Calu3 (cell line): ENCODE results near the gene STMND1. TPM values are rescaled to one million over a fixed set of nuclear protein-coding genes. Genes with fewer than 3 reads are reported as not detected.

Experiments
- BruUV-seq: library from RNA; stranded (reverse); fragments of 400-500 nt; replicated peaks from 2 replicates; lab custom pipeline; 2021; lab: Mats Ljungman, UMichigan
- CTCF ChIA-PET: fragments of 300-600 bp; sonication (Branson Sonifier 250); formaldehyde crosslinking; loops from one replicate; lab custom pipeline; 2022; ENCODE audit warnings: antibody characterized with exemption; lab: Charles Lee
- DNase-seq: peaks from one replicate; pipeline ENCODE4 v3.0.0; 2022
- H3K27ac Mint-ChIP-seq: one replicate; pipeline ENCODE4 v1.8.0; 2022; ENCODE audit warnings: mixed read lengths; ENCODE audit not compliant: unreplicated experiment
- H3K27me3 Mint-ChIP-seq: one replicate; pipeline ENCODE4 v1.8.0; 2022; ENCODE audit warnings: mixed read lengths; ENCODE audit not compliant: unreplicated experiment
- H3K36me3 Mint-ChIP-seq: one replicate; pipeline ENCODE4 v1.8.0; 2022; ENCODE audit warnings: mild to moderate bottlenecking, moderate library complexity, mixed read lengths; ENCODE audit not compliant: insufficient read depth, unreplicated experiment
- H3K4me1 Mint-ChIP-seq: one replicate; pipeline ENCODE4 v1.8.0; 2022; ENCODE audit warnings: mild to moderate bottlenecking, low read depth, mixed read lengths; ENCODE audit not compliant: unreplicated experiment
- H3K4me3 Mint-ChIP-seq: one replicate; pipeline ENCODE4 v1.8.0; 2022; ENCODE audit warnings: mild to moderate bottlenecking, low read depth, moderate library complexity, mixed read lengths; ENCODE audit not compliant: unreplicated experiment
- H3K9me3 Mint-ChIP-seq: one replicate; pipeline ENCODE4 v1.8.0; 2022; ENCODE audit warnings: low read depth, mixed read lengths; ENCODE audit not compliant: unreplicated experiment
- CTCF ChIP-seq: fragments of 200-600 bp; IDR thresholded peaks from one replicate; pipeline ENCODE4 v1.8.0; 2022; ENCODE audit warnings: antibody characterized with exemption; ENCODE audit not compliant: unreplicated experiment
- intact Hi-C: fragments of 100-400 bp; cut with micrococcal nuclease; formaldehyde crosslinking; loops from one replicate; pipeline ENCODE4 v1.10.0; 2022; ENCODE audit not compliant: unreplicated experiment
- total RNA-seq: library from RNA; stranded (reverse); gene quantifications from 2 replicates; pipeline ENCODE4 v1.2.3, GENCODE V29; 2022

The STMND1 gene
- total RNA-seq, 1 experiment from 2014 or later: 0.68 TPM

- Mint-ChIP-seq H3K4me1 (no peaks in the 10 kb centered on the region), H3K4me3 (no peak overlapping the region), H3K27ac (no peak overlapping the region), H3K9me3 (peaks cover 2% of the 10 kb centered on the region), H3K27me3 (no peaks in the 10 kb centered on the region), H3K36me3 (no peaks in the 10 kb centered on the region)
- no TSS peak for BruUV-seq
- TF ChIP-seq CTCF: no peak
- CTCF ChIA-PET: no interaction called here
- no peak for DNase-seq
- intact Hi-C loops: no loop called here
These were observed 48.2 kb downstream of the STMND1 start for GRCh38 chr6:17150096-17150495.

- no peak for TF ChIP-seq CTCF
- peaks cover 2% of the 10 kb centered on the region for H3K9me3 Mint-ChIP-seq
- H3K4me3 Mint-ChIP-seq: no peak overlapping the region
- no peaks in the 10 kb centered on the region for H3K27me3 Mint-ChIP-seq
- CTCF ChIA-PET: no interaction called here
- H3K27ac Mint-ChIP-seq: no peak overlapping the region
- no peaks in the 10 kb centered on the region for H3K36me3 Mint-ChIP-seq
- DNase-seq: no peak
- H3K4me1 Mint-ChIP-seq: no peaks in the 10 kb centered on the region
- no TSS peak for BruUV-seq
- intact Hi-C loops: no loop called here
These were observed 50.0 kb downstream of the STMND1 start for GRCh38 chr6:17151888-17152287.

GRCh38 chr6:17152703-17153102 lies 50.9 kb downstream of the STMND1 start:
- Mint-ChIP-seq H3K4me3 (no peak overlapping the region), H3K27ac (no peak overlapping the region), H3K4me1 (no peaks in the 10 kb centered on the region), H3K9me3 (peaks cover 2% of the 10 kb centered on the region), H3K36me3 (no peaks in the 10 kb centered on the region), H3K27me3 (no peaks in the 10 kb centered on the region)
- intact Hi-C loops: no loop called here
- CTCF ChIA-PET: no interaction called here
- no peak for TF ChIP-seq CTCF
- no TSS peak for BruUV-seq
- no peak for DNase-seq

- no TSS peak for BruUV-seq
- CTCF ChIA-PET: interaction anchor here (1.2 kb wide), 1 partner anchor 428 kb away, joined by 5 read pairs; no protein-coding TSS in a partner anchor
- no peak overlapping the region for H3K27ac Mint-ChIP-seq
- TF ChIP-seq CTCF: peak; percentile 64
- peaks cover 5% of the 10 kb centered on the region for H3K9me3 Mint-ChIP-seq
- no peaks in the 10 kb centered on the region for H3K36me3 Mint-ChIP-seq
- H3K27me3 Mint-ChIP-seq: no peaks in the 10 kb centered on the region
- intact Hi-C loops: loop anchor here (1.0 kb wide), 1 partner anchor 428 kb away; no protein-coding TSS in a partner anchor
- DNase-seq: peak; percentile 64
- H3K4me1 Mint-ChIP-seq: no peaks in the 10 kb centered on the region
- H3K4me3 Mint-ChIP-seq: no peak overlapping the region
These were observed 54.5 kb downstream of the STMND1 start for GRCh38 chr6:17156112-17156921.
